Tibial nerve (tissue), 4 donors: ENCODE results near the gene FER.

Source experiments
- CTCF ChIP-seq, 5 experiments: fragments of 200-600 bp in 3 of 5; fragments of 450-650 bp in 2 of 5; sonication (generic) in 3 of 5; IDR thresholded peaks; one replicate each; pipeline ENCODE4 v1.5.1; 2016 to 2019; ENCODE audit warnings: antibody characterized with exemption in 5 of 5, mild to moderate bottlenecking in 3 of 5, moderate library complexity in 2 of 5
- EP300 ChIP-seq, 2 donors: sonication (generic); formaldehyde crosslinking; IDR thresholded peaks; one replicate each; pipeline ENCODE4 v1.6.1; 2017; ENCODE audit warnings: antibody characterized with exemption in 2 of 2, mild to moderate bottlenecking in 1 of 2
- POLR2A ChIP-seq, 2 donors: fragments of 450-650 bp; IDR thresholded peaks; one replicate each; pipeline ENCODE4 v1.6.1; 2017; ENCODE audit warnings: antibody characterized with exemption in 2 of 2, mild to moderate bottlenecking in 2 of 2, moderate library complexity in 2 of 2

DNA sequence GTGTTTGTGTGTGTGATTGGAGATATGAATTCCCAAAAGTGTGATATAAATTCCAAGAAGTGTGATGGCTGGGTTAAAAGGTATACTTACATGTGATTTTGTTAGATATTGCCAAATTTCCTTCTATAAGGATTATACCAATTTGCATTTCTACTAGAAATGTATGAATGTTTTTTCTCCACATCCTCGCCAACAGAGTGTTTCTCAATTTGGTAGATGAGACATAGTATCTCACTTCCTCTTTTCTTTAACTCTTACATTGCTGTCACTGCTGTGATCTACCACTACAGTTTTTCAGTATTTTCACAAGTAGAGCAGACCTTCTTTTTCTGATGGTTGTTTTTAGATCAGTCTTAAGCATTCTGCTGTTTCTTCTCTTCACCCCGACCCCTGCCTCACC is 111.3 kb downstream of the FER start:
- TF ChIP-seq CTCF (IDR thresholded peaks at IDR 0.05), result no peak
- no peak for TF ChIP-seq EP300 (IDR thresholded peaks at IDR 0.05)
- TF ChIP-seq POLR2A (IDR thresholded peaks at IDR 0.05), result no peak
